Measurements from ENCODE around the gene ELP4.

ELP4 gene

DNA sequence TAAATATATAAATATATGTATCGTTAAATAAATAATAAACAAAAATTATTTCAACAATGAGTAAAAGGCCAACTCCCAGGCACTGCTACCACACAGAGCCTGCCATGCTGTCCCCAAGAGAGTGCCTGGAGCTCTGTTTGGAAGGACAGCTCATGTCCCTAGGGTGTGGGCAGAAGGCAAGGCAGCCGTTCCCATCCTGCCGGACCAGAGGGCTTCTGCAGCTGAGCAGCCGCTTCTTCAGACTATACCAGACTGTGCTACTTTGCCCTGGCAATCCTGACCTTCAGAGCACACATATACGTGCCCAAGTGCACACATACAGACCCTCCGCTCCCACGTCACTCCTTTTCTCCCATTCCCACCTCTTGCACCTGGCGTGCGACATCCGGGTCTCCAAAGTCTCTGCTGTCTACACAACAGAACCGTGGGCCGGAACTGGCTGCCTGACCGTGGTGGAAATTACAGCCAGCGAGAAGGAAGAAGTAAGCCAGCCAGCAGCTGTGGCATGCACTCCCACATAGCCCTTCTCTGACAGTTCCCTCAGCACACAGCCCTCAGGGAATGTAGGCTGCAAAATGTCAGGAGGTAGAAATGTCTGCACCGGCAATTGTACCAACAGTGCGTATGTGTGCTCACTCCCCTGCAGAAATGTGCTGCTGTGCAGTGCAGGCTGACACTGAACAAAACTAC lies 277.6 kb downstream of the ELP4 start:
- no peak for TF ChIP-seq CTCF (conservative IDR thresholded peaks at IDR 0.05; ENCODE audit: control insufficient read depth, insufficient read depth, low read depth, low read length)
- no peak for DNase-seq (ENCODE audit: low read depth)
- H3K4me3 ChIP-seq (ENCODE audit: control insufficient read depth, low read depth, low read length), result no peak overlapping the region

DNA sequence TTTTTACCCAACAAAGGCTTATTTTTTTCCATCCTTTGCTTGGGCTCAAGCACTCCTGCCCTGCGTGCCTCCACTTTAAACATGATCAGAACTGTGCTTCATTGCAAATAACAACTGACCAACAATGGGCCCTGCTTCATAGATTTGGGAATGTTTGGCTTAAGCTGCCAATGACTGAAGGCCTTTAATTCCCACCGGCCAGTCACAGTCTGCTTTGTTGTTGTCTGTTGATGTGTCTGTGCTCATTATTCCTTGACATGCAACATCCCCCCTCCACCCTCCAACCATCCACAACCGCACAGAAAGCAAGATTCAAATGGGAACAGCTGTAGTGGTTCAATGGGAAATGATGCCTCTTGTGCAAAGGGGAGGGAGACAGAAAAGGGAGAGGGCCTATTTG lies 278.5 kb downstream of the ELP4 start:
- TF ChIP-seq CTCF (conservative IDR thresholded peaks at IDR 0.05; ENCODE audit: control insufficient read depth, insufficient read depth, low read depth, low read length), result no peak
- DNase-seq (ENCODE audit: low read depth), result no peak
- H3K4me3 ChIP-seq (ENCODE audit: control insufficient read depth, low read depth, low read length), result no peak overlapping the region

GRCh38 chr11:31790649-31791048 lies 281.1 kb downstream of the ELP4 start:
- no peak for DNase-seq (ENCODE audit: low read depth)
- H3K4me3 ChIP-seq (ENCODE audit: control insufficient read depth, low read depth, low read length), result no peak overlapping the region
- no peak for TF ChIP-seq CTCF (conservative IDR thresholded peaks at IDR 0.05; ENCODE audit: control insufficient read depth, insufficient read depth, low read depth, low read length)

GRCh38 chr11:31792036-31792435 lies 282.5 kb downstream of the ELP4 start:
- DNase-seq (ENCODE audit: low read depth), result no peak
- H3K4me3 ChIP-seq (ENCODE audit: control insufficient read depth, low read depth, low read length), result no peak overlapping the region
- no peak for TF ChIP-seq CTCF (conservative IDR thresholded peaks at IDR 0.05; ENCODE audit: control insufficient read depth, insufficient read depth, low read depth, low read length)

- no peak for DNase-seq (ENCODE audit: low read depth)
- H3K4me3 ChIP-seq (ENCODE audit: control insufficient read depth, low read depth, low read length), result no peak overlapping the region
- TF ChIP-seq CTCF (conservative IDR thresholded peaks at IDR 0.05; ENCODE audit: control insufficient read depth, insufficient read depth, low read depth, low read length), result no peak
Measured at GRCh38 chr11:31792456-31792855, 282.9 kb downstream of the ELP4 start.

DNA sequence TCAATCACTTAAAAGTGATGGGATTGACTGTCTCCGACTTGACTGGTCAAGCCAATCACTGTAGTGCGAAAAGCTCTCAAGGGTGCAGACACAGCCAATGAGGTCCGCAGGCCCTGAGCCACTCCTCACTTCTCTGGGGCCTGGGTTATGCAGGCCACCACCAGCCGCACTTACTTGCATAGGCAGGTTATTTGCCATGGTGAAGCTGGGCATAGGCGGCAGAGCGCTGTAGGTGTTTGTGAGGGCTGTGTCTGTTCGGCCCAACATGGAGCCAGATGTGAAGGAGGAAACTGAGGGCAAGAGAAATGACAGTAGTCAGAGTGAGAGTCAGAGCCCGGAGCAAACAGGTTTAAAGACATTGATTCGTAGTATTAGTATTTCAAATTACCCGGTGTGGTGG lies 283.7 kb downstream of the ELP4 start:
- TF ChIP-seq CTCF (conservative IDR thresholded peaks at IDR 0.05; ENCODE audit: control insufficient read depth, insufficient read depth, low read depth, low read length), result no peak
- H3K4me3 ChIP-seq (ENCODE audit: control insufficient read depth, low read depth, low read length), result no peak overlapping the region
- DNase-seq (ENCODE audit: low read depth), result no peak

DNA sequence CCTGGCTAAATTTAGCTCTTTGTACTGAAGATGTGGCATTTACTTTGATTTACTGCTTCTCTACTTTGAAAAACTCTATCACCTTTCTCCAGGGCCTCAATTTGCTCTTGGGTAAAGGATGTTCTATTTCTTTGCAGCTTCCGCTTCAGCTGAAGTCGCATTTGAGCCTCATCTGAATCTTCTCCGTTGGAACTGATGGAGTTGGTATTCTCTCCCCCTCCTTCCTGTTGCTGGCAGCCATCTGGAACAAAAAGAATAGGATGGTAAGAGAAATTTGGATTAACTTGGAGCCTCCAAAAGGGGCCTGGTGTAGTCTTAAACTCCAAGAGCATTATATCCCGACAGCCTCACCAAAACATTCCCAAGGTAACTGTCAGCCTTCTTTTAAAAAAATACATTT lies 285.0 kb downstream of the ELP4 start:
- no peak overlapping the region for H3K4me3 ChIP-seq (ENCODE audit: control insufficient read depth, low read depth, low read length)
- DNase-seq (ENCODE audit: low read depth), result no peak
- no peak for TF ChIP-seq CTCF (conservative IDR thresholded peaks at IDR 0.05; ENCODE audit: control insufficient read depth, insufficient read depth, low read depth, low read length)
